ENCODE results near the gene PTGES2. TPM values are rescaled to one million over a fixed set of nuclear protein-coding genes. Genes with fewer than 3 reads are reported as not detected.

PTGES2 gene
- total RNA-seq, 3 donors from 2014 or later (not counting 1 experiment from before 2014, with no cell fraction given) = 43.4 to 57.0 (median 53.3) TPM

DNA sequence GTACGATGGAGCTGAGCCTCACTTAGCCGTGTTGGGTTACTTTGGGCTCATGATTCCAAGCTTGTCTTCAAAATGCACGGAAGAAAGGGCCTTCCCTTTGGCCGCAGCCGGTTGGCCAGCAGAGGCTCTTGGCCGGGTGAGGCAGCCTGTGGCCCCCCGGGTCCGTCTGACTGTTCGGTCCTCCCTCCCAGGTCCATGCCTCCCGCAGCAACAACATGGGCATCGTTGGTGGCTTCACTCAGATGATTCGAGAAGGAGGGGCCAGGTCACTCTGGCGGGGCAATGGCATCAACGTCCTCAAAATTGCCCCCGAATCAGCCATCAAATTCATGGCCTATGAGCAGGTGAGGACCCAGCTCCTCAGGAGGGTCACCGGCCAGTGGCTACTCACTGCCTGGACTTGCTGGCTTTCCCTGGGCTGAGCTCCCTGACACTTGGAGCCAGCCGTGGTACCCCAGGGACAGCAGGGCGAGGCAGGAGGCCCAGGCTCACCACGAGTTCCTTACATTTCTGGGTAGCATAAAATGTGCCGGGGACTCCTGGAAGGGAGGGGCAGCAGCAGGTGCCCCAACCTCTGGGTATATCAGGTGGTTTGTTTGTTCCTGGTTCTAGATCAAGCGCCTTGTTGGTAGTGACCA, 21.9 kb downstream of the PTGES2 start:
- TF ChIP-seq, protein P1, sequence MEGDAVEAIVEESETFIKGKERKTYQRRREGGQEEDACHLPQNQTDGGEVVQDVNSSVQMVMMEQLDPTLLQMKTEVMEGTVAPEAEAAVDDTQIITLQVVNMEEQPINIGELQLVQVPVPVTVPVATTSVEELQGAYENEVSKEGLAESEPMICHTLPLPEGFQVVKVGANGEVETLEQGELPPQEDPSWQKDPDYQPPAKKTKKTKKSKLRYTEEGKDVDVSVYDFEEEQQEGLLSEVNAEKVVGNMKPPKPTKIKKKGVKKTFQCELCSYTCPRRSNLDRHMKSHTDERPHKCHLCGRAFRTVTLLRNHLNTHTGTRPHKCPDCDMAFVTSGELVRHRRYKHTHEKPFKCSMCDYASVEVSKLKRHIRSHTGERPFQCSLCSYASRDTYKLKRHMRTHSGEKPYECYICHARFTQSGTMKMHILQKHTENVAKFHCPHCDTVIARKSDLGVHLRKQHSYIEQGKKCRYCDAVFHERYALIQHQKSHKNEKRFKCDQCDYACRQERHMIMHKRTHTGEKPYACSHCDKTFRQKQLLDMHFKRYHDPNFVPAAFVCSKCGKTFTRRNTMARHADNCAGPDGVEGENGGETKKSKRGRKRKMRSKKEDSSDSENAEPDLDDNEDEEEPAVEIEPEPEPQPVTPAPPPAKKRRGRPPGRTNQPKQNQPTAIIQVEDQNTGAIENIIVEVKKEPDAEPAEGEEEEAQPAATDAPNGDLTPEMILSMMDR (IDR thresholded peaks at IDR 0.05) = no peak
- Mint-ChIP-seq H3K36me3 (no peaks in the 10 kb centered on the region), H3K27ac (no peak overlapping the region), H3K4me3 (no peak overlapping the region), H3K4me1 (peaks cover 0 to 9% of the 10 kb centered on the region in 2 donors), H3K27me3 (ENCODE audit: low read depth in 2 of 2) (no peaks in the 10 kb centered on the region), H3K9me3 (no peaks in the 10 kb centered on the region)
- Histone ChIP-seq H3K4me1 (ENCODE audit: control insufficient read depth, insufficient read depth, low read length) (peaks cover 7% of the 10 kb centered on the region), H3K27me3 (ENCODE audit: control insufficient read depth, insufficient read depth, low read length) (no peaks in the 10 kb centered on the region), H3K4me3 (ENCODE audit: low read length) (no peak overlapping the region), H3K9me3 (ENCODE audit: control insufficient read depth, insufficient read depth, low read length) (no peaks in the 10 kb centered on the region), H3K27ac (ENCODE audit: low read length) (no peak overlapping the region), H3K36me3 (ENCODE audit: control insufficient read depth, insufficient read depth, low read length) (peaks cover 70% of the 10 kb centered on the region)
- intact Hi-C loops (cut with micrococcal nuclease) = no loop called here
- WGBS (ENCODE audit: insufficient coverage) = 93% methylated on average over 21 of the region's 21 CpGs
- ATAC-seq (no peak), DNase-seq (no peak)

GRCh38 chr9:128104171-128104618, 23.3 kb downstream of the PTGES2 start:
- H3K36me3 ChIP-seq (ENCODE audit: control insufficient read depth, insufficient read depth, low read length) = peaks cover 74% of the 10 kb centered on the region
- 59% methylated on average over 6 of the region's 6 CpGs for WGBS (ENCODE audit: insufficient coverage)
- no peak overlapping the region for H3K4me3 Mint-ChIP-seq
- no peaks in the 10 kb centered on the region for H3K27me3 ChIP-seq (ENCODE audit: control insufficient read depth, insufficient read depth, low read length)
- H3K27ac ChIP-seq (ENCODE audit: low read length) = no peak overlapping the region
- intact Hi-C loops (cut with micrococcal nuclease) = no loop called here
- H3K4me3 ChIP-seq (ENCODE audit: low read length) = no peak overlapping the region
- peaks cover 0 to 9% of the 10 kb centered on the region in 2 donors for H3K4me1 Mint-ChIP-seq
- no peaks in the 10 kb centered on the region for H3K27me3 Mint-ChIP-seq (ENCODE audit: low read depth in 2 of 2)
- no peak overlapping the region for H3K27ac Mint-ChIP-seq
- ATAC-seq (no peak), DNase-seq (no peak)
- H3K9me3 ChIP-seq (ENCODE audit: control insufficient read depth, insufficient read depth, low read length) = no peaks in the 10 kb centered on the region
- TF ChIP-seq, protein P1 (IDR thresholded peaks at IDR 0.05) = no peak
- no peaks in the 10 kb centered on the region for H3K36me3 Mint-ChIP-seq
- H3K4me1 ChIP-seq (ENCODE audit: control insufficient read depth, insufficient read depth, low read length) = peaks cover 13% of the 10 kb centered on the region
- H3K9me3 Mint-ChIP-seq = no peaks in the 10 kb centered on the region

GRCh38 chr9:128103589-128103962, 24.0 kb downstream of the PTGES2 start:
- Mint-ChIP-seq H3K27ac (peak overlapping the region in 1 of 2 donors; percentile 56), H3K36me3 (no peaks in the 10 kb centered on the region), H3K27me3 (ENCODE audit: low read depth in 2 of 2) (no peaks in the 10 kb centered on the region), H3K4me1 (peaks cover 5 to 13% of the 10 kb centered on the region in 2 donors), H3K9me3 (no peaks in the 10 kb centered on the region), H3K4me3 (no peak overlapping the region)
- Histone ChIP-seq H3K4me3 (ENCODE audit: low read length) (no peak overlapping the region), H3K27me3 (ENCODE audit: control insufficient read depth, insufficient read depth, low read length) (no peaks in the 10 kb centered on the region), H3K4me1 (ENCODE audit: control insufficient read depth, insufficient read depth, low read length) (peaks cover 19% of the 10 kb centered on the region), H3K36me3 (ENCODE audit: control insufficient read depth, insufficient read depth, low read length) (peaks cover 72% of the 10 kb centered on the region), H3K9me3 (ENCODE audit: control insufficient read depth, insufficient read depth, low read length) (no peaks in the 10 kb centered on the region), H3K27ac (ENCODE audit: low read length) (no peak overlapping the region)
- intact Hi-C loops (cut with micrococcal nuclease) = no loop called here
- TF ChIP-seq, protein P1 (IDR thresholded peaks at IDR 0.05) = no peak
- DNase-seq (peak in 1 of 2 donors; percentile 68), ATAC-seq (no peak)
- WGBS (ENCODE audit: insufficient coverage) = 28% methylated on average over 8 of the region's 8 CpGs
